AG04449 (cell line): ENCODE data around the gene PRDM1.

Experiments
- CTCF ChIA-PET: fragments of 350-600 bp; formaldehyde crosslinking; extraction: SDS; loops from one replicate; lab custom pipeline; 2021; ENCODE audit warnings: antibody characterized with exemption; lab: Yijun Ruan, JAX
- POLR2A ChIA-PET: fragments of 400-600, 350-600 bp; formaldehyde crosslinking; extraction: SDS; loops from one replicate; lab custom pipeline; 2020; ENCODE audit warnings: antibody characterized with exemption, inconsistent platforms; lab: Yijun Ruan, JAX
- DNase-seq: peaks from one replicate; pipeline ENCODE4 v3.0.0-alpha.2; 2010; ENCODE audit warnings: low read depth, low spot score
- H3K4me3 ChIP-seq: 2 replicates; pipeline ENCODE4 v1.5.1; 2011; ENCODE audit warnings: low read depth, mild to moderate bottlenecking, control low read depth, low read length
- CTCF ChIP-seq: IDR thresholded peaks from one replicate; pipeline ENCODE4 v1.5.1; 2011; ENCODE audit warnings: mild to moderate bottlenecking, moderate library complexity, low read length, control low read depth, inconsistent platforms; ENCODE audit not compliant: insufficient read depth; ENCODE audit errors: missing control alignments

The PRDM1 gene

GRCh38 chr6:106142876-106143431 is 56.8 kb downstream of the PRDM1 start:
- TF ChIP-seq CTCF, result no peak
- ChIA-PET CTCF (interaction anchor here (1.4 to 2.2 kb wide), 2 partner anchors 11 to 12 kb away, joined by 3 to 7 read pairs; no protein-coding TSS in a partner anchor), POLR2A (no interaction called here)
- H3K4me3 ChIP-seq, result no peak overlapping the region
- no peak for DNase-seq

- no peak for TF ChIP-seq CTCF
- POLR2A ChIA-PET, result no interaction called here
- DNase-seq, result no peak
- no peak overlapping the region for H3K4me3 ChIP-seq
- CTCF ChIA-PET, result interaction anchor here (1.4 to 2.2 kb wide), 2 partner anchors 11 kb away, joined by 3 to 7 read pairs; no protein-coding TSS in a partner anchor
Measured at GRCh38 chr6:106143665-106144064, 57.5 kb downstream of the PRDM1 start.

- POLR2A ChIA-PET, result no interaction called here
- TF ChIP-seq CTCF, result no peak
- no peak for DNase-seq
- CTCF ChIA-PET, result no interaction called here
- H3K4me3 ChIP-seq, result no peak overlapping the region
Measured at GRCh38 chr6:106145144-106145543, 59.0 kb downstream of the PRDM1 start.

GRCh38 chr6:106145741-106146227 is 59.6 kb downstream of the PRDM1 start:
- POLR2A ChIA-PET, result no interaction called here
- no peak overlapping the region for H3K4me3 ChIP-seq

GRCh38 chr6:106146852-106147351 is 60.8 kb downstream of the PRDM1 start:
- ChIA-PET POLR2A (no interaction called here), CTCF (interaction anchor here (0.8 to 2.4 kb wide), 4 partner anchors 10 to 154 kb away, joined by 3 to 7 read pairs (median 4); no protein-coding TSS in a partner anchor)
- no peak for TF ChIP-seq CTCF
- no peak overlapping the region for H3K4me3 ChIP-seq
- no peak for DNase-seq

More at GRCh38 chr6:106145741-106146227, 59.6 kb downstream of the PRDM1 start:
- CTCF ChIA-PET, result no interaction called here
- DNase-seq, result no peak
- no peak for TF ChIP-seq CTCF

GRCh38 chr6:106147476-106147875 is 61.3 kb downstream of the PRDM1 start:
- ChIA-PET CTCF (interaction anchor here (1.3 to 2.4 kb wide), 3 partner anchors 9 to 16 kb away, joined by 3 to 7 read pairs (median 4); no protein-coding TSS in a partner anchor), POLR2A (no interaction called here)
- H3K4me3 ChIP-seq, result no peak overlapping the region
- DNase-seq, result no peak
- TF ChIP-seq CTCF, result no peak
